OCI-LY3 (cell line): Measurements from ENCODE around the gene ZBED2.

Experiments
- H2AFZ ChIP-seq: fragments of 200-600, 300-600 bp; shearing (Covaris generic); 2 replicates; pipeline ENCODE4 v1.6.0; 2014; ENCODE audit warnings: antibody characterized with exemption, low read depth, low read length
- H3K27ac ChIP-seq: fragments of 200-600, 300-600 bp; sonication (generic); 2 replicates; pipeline ENCODE4 v1.5.1; 2014; ENCODE audit warnings: mild to moderate bottlenecking, low read length, moderate library complexity, mixed read lengths
- H3K27me3 ChIP-seq: fragments of 200-600, 300-600 bp; sonication (generic); 2 replicates; pipeline ENCODE4 v1.6.1; 2014; ENCODE audit warnings: low read depth, low read length, mixed read lengths
- H3K36me3 ChIP-seq: fragments of 200-600, 300-600 bp; sonication (generic); replicated peaks from 2 replicates; pipeline ENCODE3; 2014; ENCODE audit warnings: low read depth, low read length, mixed read lengths
- H3K4me1 ChIP-seq: fragments of 300-600, 200-600 bp; sonication (generic); 2 replicates; pipeline ENCODE4 v1.6.1; 2014; ENCODE audit warnings: low read length, mixed read lengths
- H3K4me2 ChIP-seq: fragments of 200-600, 300-600 bp; sonication (generic); 2 replicates; pipeline ENCODE4 v1.6.1; 2014; ENCODE audit warnings: low read length, mixed read lengths
- H3K4me3 ChIP-seq: fragments of 300-600, 200-600 bp; sonication (generic); 2 replicates; pipeline ENCODE4 v1.5.1; 2014; ENCODE audit warnings: antibody characterized with exemption, mild to moderate bottlenecking, low read length, moderate library complexity
- H3K79me2 ChIP-seq: fragments of 300-600, 200-600 bp; shearing (Covaris generic); 2 replicates; pipeline ENCODE4 v1.6.1; 2014; ENCODE audit warnings: mild to moderate bottlenecking, low read length, mixed read lengths
- H3K9ac ChIP-seq: fragments of 300-600, 200-600 bp; shearing (Covaris generic); 2 replicates; pipeline ENCODE4 v1.6.0; 2014; ENCODE audit warnings: mild to moderate bottlenecking, low read length, moderate library complexity
- H3K9me3 ChIP-seq: fragments of 200-600, 300-600 bp; shearing (Covaris generic); 2 replicates; pipeline ENCODE4 v1.6.1; 2014; ENCODE audit warnings: low read length, mixed read lengths; ENCODE audit not compliant: insufficient read depth
- H4K20me1 ChIP-seq: fragments of 200-600, 300-600 bp; sonication (generic); 2 replicates; pipeline ENCODE4 v1.6.1; 2016; ENCODE audit warnings: low read length, mixed read lengths; ENCODE audit not compliant: insufficient read depth
- CTCF ChIP-seq: fragments of 200-600, 300-600 bp; sonication (generic); IDR thresholded peaks from 2 replicates; pipeline ENCODE4 v1.5.1; 2014; ENCODE audit warnings: antibody characterized with exemption, low read length, low read depth
- EZH2phosphoT487 ChIP-seq: fragments of 200-600 bp; shearing (Covaris generic); IDR thresholded peaks from 2 replicates; pipeline ENCODE4 v1.6.1; 2018; ENCODE audit warnings: antibody characterized with exemption, mixed run types, low read depth

ZBED2 gene

DNA sequence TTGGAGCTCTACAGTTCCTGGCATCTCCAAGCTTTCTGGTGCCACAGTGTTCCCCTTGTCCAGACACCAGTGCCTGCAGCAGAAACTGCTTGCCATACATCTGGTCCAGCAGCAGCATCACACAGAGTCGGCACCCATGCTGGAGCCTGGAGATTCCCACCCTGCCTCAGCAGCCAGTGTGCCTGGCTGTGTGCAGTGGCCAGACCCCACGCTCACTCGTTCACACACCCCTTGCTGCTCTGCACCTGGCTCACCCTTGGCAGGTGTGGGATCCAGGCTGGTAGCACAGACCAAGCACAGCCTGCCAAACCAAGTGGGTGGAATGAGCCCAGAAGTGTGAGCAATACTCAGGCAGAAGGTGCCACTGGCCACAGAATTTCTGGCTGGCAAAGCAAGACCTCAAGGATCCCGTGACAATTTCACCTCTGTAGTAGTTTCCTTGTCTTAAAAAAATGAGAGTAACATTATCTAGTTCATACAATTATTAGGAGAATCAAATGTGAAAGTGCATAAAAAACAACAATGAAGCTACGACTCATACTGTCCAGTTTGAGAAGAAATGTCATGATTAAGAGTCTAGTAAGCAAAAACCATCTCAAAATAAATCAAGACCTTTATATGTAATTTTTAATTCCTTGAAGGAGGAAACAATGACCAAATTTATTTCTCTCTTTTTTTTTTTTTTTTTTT, 22.9 kb upstream of the ZBED2 start:
- Histone ChIP-seq H3K9me3 (no peaks in the 10 kb centered on the region), H4K20me1 (no peaks in the 10 kb centered on the region), H3K36me3 (no peaks in the 10 kb centered on the region), H3K4me1 (peaks cover 6% of the 10 kb centered on the region; the same call in 1 of the 2 replicates), H3K4me3 (no peak overlapping the region), H3K27ac (no peak overlapping the region), H3K4me2 (no peak overlapping the region), H2AFZ (no peak overlapping the region), H3K79me2 (no peaks in the 10 kb centered on the region), H3K27me3 (no peaks in the 10 kb centered on the region), H3K9ac (no peak overlapping the region)
- TF ChIP-seq EZH2phosphoT487 (no peak), CTCF (no peak)

- no peaks in the 10 kb centered on the region for H3K36me3 ChIP-seq
- H3K27ac ChIP-seq = no peak overlapping the region
- TF ChIP-seq CTCF (no peak), EZH2phosphoT487 (no peak)
- H3K27me3 ChIP-seq = no peaks in the 10 kb centered on the region
- no peak overlapping the region for H2AFZ ChIP-seq
- H3K4me2 ChIP-seq = no peak overlapping the region
- no peak overlapping the region for H3K4me3 ChIP-seq
- no peaks in the 10 kb centered on the region for H4K20me1 ChIP-seq
- no peaks in the 10 kb centered on the region for H3K79me2 ChIP-seq
- no peaks in the 10 kb centered on the region for H3K9me3 ChIP-seq
- H3K9ac ChIP-seq = no peak overlapping the region
- H3K4me1 ChIP-seq = peaks cover 6% of the 10 kb centered on the region; the same call in 1 of the 2 replicates
These were observed 22.3 kb upstream of the ZBED2 start for GRCh38 chr3:111617406-111617805.

GRCh38 chr3:111616417-111617105, 21.4 kb upstream of the ZBED2 start:
- TF ChIP-seq EZH2phosphoT487 (no peak), CTCF (peak; percentile 40)
- H2AFZ ChIP-seq = no peak overlapping the region
- H3K36me3 ChIP-seq = no peaks in the 10 kb centered on the region
- no peak overlapping the region for H3K4me3 ChIP-seq
- no peak overlapping the region for H3K9ac ChIP-seq
- peaks cover 6% of the 10 kb centered on the region; the same call in 1 of the 2 replicates for H3K4me1 ChIP-seq
- H3K27ac ChIP-seq = no peak overlapping the region
- H4K20me1 ChIP-seq = no peaks in the 10 kb centered on the region
- peaks cover 2% of the 10 kb centered on the region; the same call in 1 of the 2 replicates for H3K27me3 ChIP-seq
- no peaks in the 10 kb centered on the region for H3K9me3 ChIP-seq
- no peak overlapping the region for H3K4me2 ChIP-seq
- no peaks in the 10 kb centered on the region for H3K79me2 ChIP-seq

DNA sequence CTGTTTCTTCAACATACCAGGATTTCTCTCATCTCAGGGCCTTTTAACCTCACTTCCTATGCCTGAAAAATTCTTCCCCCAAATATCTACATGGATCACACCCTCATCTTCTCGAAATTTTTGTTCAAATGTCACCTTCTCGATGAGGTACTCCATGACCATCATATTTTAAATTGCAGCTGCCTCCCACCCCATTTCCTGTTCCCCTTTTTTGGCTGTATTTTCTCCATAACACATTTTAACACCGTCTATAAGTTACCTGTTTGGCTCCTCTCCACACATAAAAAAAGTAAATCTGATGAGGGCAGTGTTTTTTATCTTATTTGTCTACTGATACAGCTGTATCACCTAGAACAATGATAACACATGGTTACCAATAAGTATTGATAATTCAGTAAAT, 20.7 kb upstream of the ZBED2 start:
- H3K36me3 ChIP-seq = no peaks in the 10 kb centered on the region

More for the DNA sequence above, 20.7 kb upstream of the ZBED2 start:
- H3K9me3 ChIP-seq = no peaks in the 10 kb centered on the region
- no peak overlapping the region for H3K4me3 ChIP-seq
- no peaks in the 10 kb centered on the region for H3K79me2 ChIP-seq
- TF ChIP-seq EZH2phosphoT487 (no peak), CTCF (no peak)
- H2AFZ ChIP-seq = peak overlapping the region; percentile 33; the same call in 1 of the 2 replicates
- no peak overlapping the region for H3K27ac ChIP-seq
- H4K20me1 ChIP-seq = no peaks in the 10 kb centered on the region
- H3K27me3 ChIP-seq = peaks cover 8% of the 10 kb centered on the region
- H3K4me1 ChIP-seq = peaks cover 6% of the 10 kb centered on the region; the same call in 1 of the 2 replicates
- H3K9ac ChIP-seq = no peak overlapping the region
- H3K4me2 ChIP-seq = no peak overlapping the region
